Stimulated activated CD8-positive, alpha-beta memory T cell treated with anti-CD3 and anti-CD28 coated beads, Interleukin-4, amount 100 ng/mL, for 4 hours (primary cell): ENCODE results near the gene SRP68.

Source experiments
- DNase-seq, 2 donors: peaks; one replicate each; pipeline ENCODE4 v3.0.0-alpha.2; 2020; ENCODE audit warnings: low read depth in 2 of 2, low spot score in 1 of 2

The SRP68 gene

GRCh38 chr17:76000016-76000754 is 72.1 kb downstream of the SRP68 start:
- DNase-seq = peak in 1 of 2 donors; percentile 36

- no peak for DNase-seq
Observed at GRCh38 chr17:75998327-75998795, 74.0 kb downstream of the SRP68 start.

- DNase-seq = no peak
Observed at GRCh38 chr17:75996665-75997590, 75.4 kb downstream of the SRP68 start.

- DNase-seq = no peak
Observed at GRCh38 chr17:75995385-75995925, 76.9 kb downstream of the SRP68 start.

- no peak for DNase-seq
Observed at GRCh38 chr17:75994802-75995370, 77.4 kb downstream of the SRP68 start.

GRCh38 chr17:75991396-75991795 is 80.9 kb downstream of the SRP68 start:
- no peak for DNase-seq
